HEK293T (cell line): ENCODE results near the gene LPGAT1.

ENCODE experiments used
- CTCF ChIA-PET: fragments of 350-600 bp; formaldehyde crosslinking; extraction: SDS; loops from one replicate; lab custom pipeline; 2021; ENCODE audit warnings: antibody characterized with exemption, inconsistent platforms; lab: Yijun Ruan, JAX
- POLR2A ChIA-PET: fragments of 350-600 bp; formaldehyde crosslinking; extraction: SDS; loops from one replicate; lab custom pipeline; 2020; ENCODE audit warnings: antibody characterized with exemption, inconsistent platforms; lab: Yijun Ruan, JAX
- DNase-seq: peaks from one replicate; pipeline ENCODE4 v3.0.0; 2012; ENCODE audit warnings: mixed read lengths; ENCODE audit errors: extremely low spot score
- ARNT ChIP-seq: fragments of 450-650 bp; IDR thresholded peaks from 2 replicates; pipeline ENCODE4 v1.6.1; 2017; ENCODE audit warnings: mild to moderate bottlenecking
- BHLHE40 ChIP-seq: fragments of 450-650 bp; IDR thresholded peaks from 2 replicates; pipeline ENCODE4 v1.6.1; 2016; ENCODE audit warnings: mild to moderate bottlenecking, moderate library complexity, borderline replicate concordance
- CTBP1 ChIP-seq: fragments of 450-650 bp; IDR thresholded peaks from 2 replicates; pipeline ENCODE4 v1.6.1; 2016; ENCODE audit warnings: borderline replicate concordance
- ELF4 ChIP-seq: fragments of 450-650 bp; IDR thresholded peaks from 2 replicates; pipeline ENCODE4 v1.6.1; 2017; ENCODE audit warnings: antibody characterized with exemption
- FOXA1 ChIP-seq: fragments of 450-650 bp; IDR thresholded peaks from 2 replicates; pipeline ENCODE4 v1.6.1; 2016; ENCODE audit warnings: mild to moderate bottlenecking
- FOXK2 ChIP-seq: fragments of 450-650 bp; IDR thresholded peaks from 2 replicates; pipeline ENCODE4 v1.6.1; 2016; ENCODE audit warnings: mild to moderate bottlenecking
- FOXM1 ChIP-seq: fragments of 450-650 bp; IDR thresholded peaks from 2 replicates; pipeline ENCODE4 v1.6.1; 2017; ENCODE audit warnings: mild to moderate bottlenecking, borderline replicate concordance
- HDGF ChIP-seq: fragments of 450-650 bp; IDR thresholded peaks from 2 replicates; pipeline ENCODE4 v1.6.1; 2017; ENCODE audit warnings: antibody characterized with exemption, borderline replicate concordance
- L3MBTL2 ChIP-seq: fragments of 450-650 bp; conservative IDR thresholded peaks from 2 replicates; pipeline ENCODE4 v1.6.1; 2016; ENCODE audit warnings: mild to moderate bottlenecking
- LEF1 ChIP-seq: fragments of 450-650 bp; IDR thresholded peaks from 2 replicates; pipeline ENCODE4 v1.6.1; 2017; ENCODE audit warnings: mild to moderate bottlenecking, borderline replicate concordance
- NFRKB ChIP-seq: fragments of 450-650 bp; IDR thresholded peaks from 2 replicates; pipeline ENCODE4 v1.6.1; 2016; ENCODE audit warnings: mild to moderate bottlenecking, moderate library complexity
- PKNOX1 ChIP-seq: fragments of 450-650 bp; IDR thresholded peaks from 2 replicates; pipeline ENCODE4 v1.6.1; 2016
- SP1 ChIP-seq: fragments of 450-650 bp; IDR thresholded peaks from 2 replicates; pipeline ENCODE4 v1.6.1; 2017
- SUZ12 ChIP-seq: fragments of 450-650 bp; IDR thresholded peaks from 2 replicates; pipeline ENCODE4 v1.6.1; 2016; ENCODE audit warnings: mild to moderate bottlenecking
- TARDBP ChIP-seq: fragments of 450-650 bp; IDR thresholded peaks from 2 replicates; pipeline ENCODE4 v1.6.1; 2016
- ZNF384 ChIP-seq: fragments of 450-650 bp; IDR thresholded peaks from 2 replicates; pipeline ENCODE4 v1.6.1; 2016

Gene LPGAT1

DNA sequence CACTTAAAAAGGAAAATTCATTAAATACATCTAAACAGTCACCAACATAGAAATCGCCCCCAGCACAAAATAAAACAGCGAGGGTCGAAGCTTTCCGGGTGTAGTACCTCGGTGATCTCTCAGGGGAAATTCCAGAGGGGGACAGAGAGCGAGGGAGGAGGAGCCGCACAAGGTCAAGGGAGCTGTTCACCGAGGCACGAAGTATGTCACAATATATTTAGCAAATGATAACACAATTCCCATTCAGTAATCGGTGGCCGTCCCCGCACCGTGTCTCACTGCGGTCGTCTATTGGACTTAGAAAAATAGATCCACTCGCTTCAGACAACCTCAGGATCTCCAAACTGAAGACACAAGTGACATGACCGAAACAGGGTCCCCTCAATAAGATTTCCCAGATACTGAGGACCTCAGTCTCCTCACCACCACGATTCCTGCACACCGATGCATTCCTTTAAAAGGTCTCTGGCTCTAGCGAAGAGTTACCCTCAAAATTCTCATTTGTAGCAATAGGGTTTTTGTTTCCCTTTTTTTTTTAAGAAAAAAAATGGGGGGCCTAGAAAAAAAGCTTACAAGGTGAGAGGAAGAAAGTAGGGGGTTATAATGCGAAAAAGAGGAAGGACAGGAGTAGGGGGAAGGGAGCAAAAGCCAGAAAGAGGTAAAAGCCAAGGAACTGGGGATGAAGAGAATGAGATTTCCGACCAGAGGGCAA, 1.1 kb downstream of the LPGAT1 start:
- CTCF ChIA-PET: interaction anchor here (0.7 to 1.6 kb wide), 6 partner anchors 13 to 205 kb away, joined by 3 to 7 read pairs (median 4); no protein-coding TSS in a partner anchor
- peak; percentile 62 for DNase-seq
- POLR2A ChIA-PET: interaction anchor here (0.7 to 1.4 kb wide), 3 partner anchors 10 to 206 kb away, joined by 3 to 4 read pairs (median 4); partner anchors contain the start of genes DTL and INTS7
- no peak for TF ChIP-seq SP1
- TF ChIP-seq NFRKB: no peak
- no peak for TF ChIP-seq FOXM1
- no peak for TF ChIP-seq LEF1
- no peak for TF ChIP-seq FOXK2
- TF ChIP-seq SUZ12: no peak
- no peak for TF ChIP-seq ARNT
- TF ChIP-seq L3MBTL2: no peak
- no peak for TF ChIP-seq PKNOX1
- TF ChIP-seq FOXA1: no peak
- TF ChIP-seq ZNF384: no peak
- no peak for TF ChIP-seq TARDBP
- no peak for TF ChIP-seq HDGF
- TF ChIP-seq CTBP1: no peak
- no peak for TF ChIP-seq ELF4
- no peak for TF ChIP-seq BHLHE40

DNA sequence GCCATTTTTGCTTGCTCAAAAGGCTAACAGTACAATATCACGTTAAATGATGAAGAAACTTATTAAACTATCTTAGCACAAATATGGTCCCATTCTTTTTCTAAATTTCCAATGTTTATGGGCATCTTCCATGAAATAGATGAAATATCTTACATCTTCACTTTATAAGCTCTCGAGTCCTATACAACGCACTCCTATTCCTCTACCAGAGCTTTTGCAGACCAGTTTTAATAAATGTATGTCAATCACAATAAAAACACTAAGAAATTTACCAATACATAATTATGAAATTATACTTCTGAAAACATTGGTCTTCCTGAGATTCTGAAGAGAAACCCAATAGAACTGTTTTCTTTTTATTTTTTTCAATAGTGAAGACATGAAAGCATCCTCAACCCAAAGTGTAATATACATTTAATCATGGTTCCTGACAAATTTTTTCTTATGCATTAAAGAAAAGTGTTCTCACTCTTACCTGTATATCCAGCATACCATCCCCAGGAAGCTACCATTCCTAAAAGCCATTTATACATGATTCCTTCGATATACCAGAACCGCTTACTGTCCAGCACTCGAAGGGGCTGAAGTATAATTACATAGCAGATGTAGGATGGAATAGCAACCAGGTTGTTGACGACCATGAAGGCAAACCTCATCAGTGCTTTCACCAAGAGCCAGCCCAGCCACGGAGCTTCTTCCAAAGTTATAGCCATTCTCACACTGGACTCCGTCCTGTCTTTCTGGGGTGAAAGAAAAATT, 1.8 kb downstream of the LPGAT1 start:
- TF ChIP-seq FOXA1 (no peak), ARNT (no peak), ELF4 (no peak), SUZ12 (no peak), CTBP1 (no peak), TARDBP (no peak), SP1 (no peak), PKNOX1 (no peak), ZNF384 (no peak), LEF1 (no peak), HDGF (no peak), FOXM1 (no peak), FOXK2 (no peak), BHLHE40 (no peak), NFRKB (no peak), L3MBTL2 (no peak)
- ChIA-PET POLR2A (interaction anchor here (0.7 to 1.4 kb wide), 3 partner anchors 11 to 207 kb away, joined by 3 to 4 read pairs (median 4); partner anchors contain the start of genes DTL and INTS7), CTCF (interaction anchor here (0.7 to 1.6 kb wide), 6 partner anchors 12 to 206 kb away, joined by 3 to 7 read pairs (median 4); no protein-coding TSS in a partner anchor)
- DNase-seq: no peak

DNA sequence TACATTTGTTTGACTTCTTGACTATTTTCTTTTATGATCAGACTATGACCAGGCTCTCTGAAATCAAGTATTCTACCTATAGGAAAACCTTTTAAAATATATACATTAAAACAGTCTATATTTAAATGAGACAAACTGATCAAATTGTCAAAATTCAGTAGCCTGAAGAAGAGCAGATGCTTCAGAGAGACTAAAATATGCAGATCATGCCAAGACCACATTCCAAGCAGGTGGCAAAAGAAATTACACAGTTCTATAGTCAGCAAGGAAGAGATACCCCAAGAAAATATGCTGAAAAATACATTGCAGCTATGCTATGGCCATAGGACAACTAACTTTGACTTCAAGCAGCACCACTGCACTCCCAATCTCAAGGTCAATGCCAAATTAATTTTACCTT, 3.5 kb downstream of the LPGAT1 start:
- no peak for TF ChIP-seq CTBP1
- TF ChIP-seq ZNF384: no peak
- TF ChIP-seq NFRKB: no peak
- no peak for TF ChIP-seq FOXA1
- TF ChIP-seq BHLHE40: no peak
- no peak for TF ChIP-seq L3MBTL2
- no peak for TF ChIP-seq FOXM1
- TF ChIP-seq SP1: no peak
- TF ChIP-seq PKNOX1: no peak
- TF ChIP-seq SUZ12: no peak
- TF ChIP-seq ARNT: no peak
- TF ChIP-seq ELF4: no peak
- no peak for TF ChIP-seq FOXK2
- TF ChIP-seq TARDBP: no peak
- TF ChIP-seq LEF1: no peak
- no peak for TF ChIP-seq HDGF
- CTCF ChIA-PET: interaction anchor here (0.6 kb wide), 1 partner anchor 143 kb away, joined by 5 read pairs; no protein-coding TSS in a partner anchor
- DNase-seq: no peak
- POLR2A ChIA-PET: no interaction called here

GRCh38 chr1:211825980-211826379, 4.6 kb downstream of the LPGAT1 start:
- ChIA-PET CTCF (no interaction called here), POLR2A (no interaction called here)
- TF ChIP-seq TARDBP: no peak
- TF ChIP-seq BHLHE40: no peak
- no peak for TF ChIP-seq FOXA1
- no peak for TF ChIP-seq FOXK2
- no peak for TF ChIP-seq ELF4
- no peak for TF ChIP-seq FOXM1
- TF ChIP-seq PKNOX1: no peak
- no peak for TF ChIP-seq L3MBTL2
- no peak for TF ChIP-seq HDGF
- TF ChIP-seq CTBP1: no peak
- no peak for TF ChIP-seq SUZ12
- no peak for TF ChIP-seq SP1
- no peak for TF ChIP-seq LEF1
- TF ChIP-seq ARNT: no peak
- TF ChIP-seq NFRKB: no peak
- TF ChIP-seq ZNF384: no peak
- DNase-seq: no peak
